SKM-1 (cell line): Measurements from ENCODE around the gene AMN1.
"Not testable (repeated sequence)": the region's sequence is repeated elsewhere in the genome, so short reads cannot be mapped to it uniquely, and the experiment has no call there.

ENCODE experiments used
- DNase-seq: peaks from one replicate; lab custom pipeline; 2025; ENCODE audit not compliant: unreplicated experiment; lab: John Stamatoyannopoulos, UW

AMN1 gene

GRCh38 chr12:31733549-31734432, 5.0 kb upstream of the AMN1 start:
- not testable (repeated sequence) for DNase-seq

- no peak for DNase-seq
Observed at GRCh38 chr12:31732926-31733548, 4.2 kb upstream of the AMN1 start.

- DNase-seq: not testable (repeated sequence)
Observed at GRCh38 chr12:31731203-31731602, 2.4 kb upstream of the AMN1 start.

- no peak for DNase-seq
Observed at GRCh38 chr12:31729705-31730104, 884 bp upstream of the AMN1 start.

- no peak for DNase-seq
Observed at GRCh38 chr12:31728289-31728916, 418 bp downstream of the AMN1 start.

GRCh38 chr12:31727192-31727591, 1.6 kb downstream of the AMN1 start:
- DNase-seq: no peak

GRCh38 chr12:31726575-31726974, 2.2 kb downstream of the AMN1 start:
- DNase-seq: no peak

- DNase-seq: no peak
Observed at GRCh38 chr12:31724557-31724956, 4.3 kb downstream of the AMN1 start.

- no peak for DNase-seq
Observed at GRCh38 chr12:31722580-31722979, 6.2 kb downstream of the AMN1 start.

GRCh38 chr12:31718542-31719198, 10.2 kb downstream of the AMN1 start:
- not testable (repeated sequence) for DNase-seq

- not testable (repeated sequence) for DNase-seq
Observed at GRCh38 chr12:31716998-31717397, 11.8 kb downstream of the AMN1 start.

- no peak for DNase-seq
Observed at GRCh38 chr12:31715283-31715825, 13.5 kb downstream of the AMN1 start.

GRCh38 chr12:31714406-31715271, 14.2 kb downstream of the AMN1 start:
- DNase-seq: no peak

- DNase-seq: no peak
Observed at GRCh38 chr12:31712877-31713276, 15.9 kb downstream of the AMN1 start.

- DNase-seq: no peak
Observed at GRCh38 chr12:31710021-31710818, 18.6 kb downstream of the AMN1 start.

- not testable (repeated sequence) for DNase-seq
Observed at GRCh38 chr12:31708118-31708517, 20.7 kb downstream of the AMN1 start.

- DNase-seq: no peak
Observed at GRCh38 chr12:31705621-31706020, 23.2 kb downstream of the AMN1 start.

GRCh38 chr12:31702047-31702446, 26.8 kb downstream of the AMN1 start:
- DNase-seq: no peak

GRCh38 chr12:31689921-31690320, 38.9 kb downstream of the AMN1 start:
- DNase-seq: not testable (repeated sequence)
